Frontal cortex (tissue), 4 donors: Measurements from ENCODE around the gene BBS12. TPM values are rescaled to one million over a fixed set of nuclear protein-coding genes. Genes with fewer than 3 reads are reported as not detected.
"Not testable (repeated sequence)": the region's sequence is repeated elsewhere in the genome, so short reads cannot be mapped to it uniquely, and the experiment has no call there.

ENCODE experiments used
- DNase-seq, 2 donors: peaks; one replicate each; pipeline ENCODE4 v3.0.0; 2012; ENCODE audit warnings: low spot score in 2 of 2
- FAIRE-seq: peaks from 2 replicates; lab custom pipeline; 2012; peaks lifted over from hg19 to GRCh38; lab: Jason Lieb, UNC
- total RNA-seq: library from RNA; depleted of rRNA; stranded (reverse); fragments of >200 nt; gene quantifications from one replicate; pipeline ENCODE4 v1.2.3, GENCODE V29; 2014
- donor health status: control.
- donor health status: control.
- donor health status: control.

BBS12 gene
- total RNA-seq, 1 donor from 2014 or later = 16.3 TPM

DNA sequence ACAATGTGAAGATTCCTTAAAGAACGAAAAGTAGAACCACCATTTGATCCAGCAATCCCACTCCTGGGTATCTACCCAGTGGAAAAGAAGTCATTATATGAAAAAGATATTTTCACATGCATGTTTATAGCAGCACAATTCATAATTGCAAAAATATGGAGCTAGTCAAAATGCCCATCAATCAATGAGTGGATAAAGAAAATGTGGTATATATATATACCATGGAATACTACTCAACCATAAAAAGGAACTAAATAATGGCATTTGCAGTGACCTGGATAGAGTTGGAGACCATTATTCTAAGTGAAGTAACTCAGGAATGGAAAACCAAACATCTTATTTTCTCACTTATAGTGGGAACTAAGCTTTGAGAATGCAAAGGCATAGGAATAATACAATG is 54.4 kb downstream of the BBS12 start:
- not testable (repeated sequence) for FAIRE-seq, DNase-seq

DNA sequence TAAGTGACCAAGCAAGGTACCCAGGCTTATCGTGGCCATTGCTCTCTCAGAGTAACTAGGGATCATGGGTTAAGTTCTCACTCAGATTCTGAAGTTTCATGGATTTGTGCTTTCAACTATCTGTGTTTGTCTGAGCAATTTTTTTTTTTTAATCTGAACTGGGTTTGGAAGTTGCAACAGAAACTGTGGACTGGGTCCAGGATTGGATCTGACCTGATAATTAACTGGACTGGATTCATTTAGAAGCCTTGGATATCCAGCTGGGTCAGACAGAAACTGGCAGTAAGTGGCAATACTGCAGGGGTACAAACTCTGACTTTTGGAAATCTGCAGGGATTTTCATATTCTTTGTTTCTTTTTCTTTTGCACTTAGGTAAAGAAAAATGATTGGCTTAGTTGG is 55.4 kb downstream of the BBS12 start:
- DNase-seq (no peak), FAIRE-seq (no peak)

DNA sequence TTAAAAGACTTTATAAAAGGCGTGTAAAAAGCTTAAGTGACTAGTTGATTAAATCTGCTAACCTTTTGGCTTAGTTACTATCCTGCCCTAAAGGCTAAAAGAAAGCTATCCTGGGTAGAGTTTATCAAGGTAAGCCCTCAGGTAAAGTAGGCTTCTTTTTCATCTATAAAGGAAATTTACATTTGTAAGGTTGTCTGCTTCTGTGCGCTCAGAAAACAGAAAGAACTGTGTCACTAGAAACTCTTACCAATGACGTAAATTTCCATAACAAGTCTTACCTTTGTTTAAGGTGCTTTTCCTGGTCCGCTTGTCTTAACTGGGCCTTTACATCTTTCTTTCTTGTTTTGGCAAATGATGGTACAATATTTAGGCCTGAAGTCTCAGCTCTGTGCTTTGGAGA is 56.4 kb downstream of the BBS12 start:
- DNase-seq (no peak), FAIRE-seq (no peak)

DNA sequence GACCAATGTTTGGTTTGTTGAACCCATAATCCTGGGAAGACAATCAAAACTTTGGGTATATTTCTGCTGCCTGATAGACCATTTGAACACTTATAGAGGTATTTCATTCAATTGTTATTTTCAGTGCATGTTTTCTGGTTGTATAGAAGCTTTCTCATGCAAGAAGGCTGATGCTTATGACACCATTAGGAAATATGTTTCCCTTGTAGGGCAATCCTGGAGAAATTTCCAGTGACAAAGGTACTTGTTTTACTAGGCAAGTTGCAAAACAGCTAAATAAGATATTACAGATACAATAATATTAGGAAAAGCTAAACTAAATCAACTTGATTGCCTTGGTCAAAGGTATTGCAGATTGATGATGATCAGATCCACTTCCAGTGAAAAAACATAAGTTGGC is 61.3 kb downstream of the BBS12 start:
- DNase-seq (no peak), FAIRE-seq (no peak)

Other genes starting within 250 kb of the BBS12 start
- not detected for gene IL21, start 111.6 kb upstream of the BBS12 start, total RNA-seq
- gene FGF2, start 94.1 kb downstream of the BBS12 start, total RNA-seq = 12.2 TPM
- 6.9 TPM for gene NUDT6, start 189.9 kb downstream of the BBS12 start, total RNA-seq